Sigmoid colon (tissue), 7 donors: ENCODE data around the gene CSF3. TPM values are rescaled to one million over a fixed set of nuclear protein-coding genes. Genes with fewer than 3 reads are reported as not detected.

Experiments
- DNase-seq: peaks from one replicate; pipeline ENCODE4 v3.0.0-alpha.2; 2019
- H3K27ac ChIP-seq, 4 donors: fragments of 200-600 bp; sonication (generic); one replicate each; pipeline ENCODE4 v1.5.1; 2016 to 2019; ENCODE audit warnings: mild to moderate bottlenecking in 1 of 4
- H3K27me3 ChIP-seq, 3 donors: fragments of 200-600 bp; sonication (generic); one replicate each; pipeline ENCODE4 v1.5.1; 2019; ENCODE audit warnings: mild to moderate bottlenecking in 1 of 3
- H3K36me3 ChIP-seq, 4 donors: fragments of 200-600 bp; sonication (generic); one replicate each; pipeline ENCODE4 v1.5.1; 2016 to 2019
- H3K4me1 ChIP-seq, 4 donors: fragments of 200-600 bp; sonication (generic); one replicate each; pipeline ENCODE4 v1.5.1; 2017 to 2019
- H3K4me3 ChIP-seq, 4 donors: fragments of 200-600 bp; sonication (generic); one replicate each; pipeline ENCODE4 v1.5.1; 2017 to 2019; ENCODE audit warnings: mild to moderate bottlenecking in 2 of 4, moderate library complexity in 1 of 4
- H3K9me3 ChIP-seq, 4 donors: fragments of 200-600 bp in 3 of 4; sonication (generic) in 3 of 4; one replicate each; pipeline versions ENCODE4 v1.5.1 to v1.6.1; 2013 to 2019
- EP300 ChIP-seq, 4 donors: sonication (generic); formaldehyde crosslinking; IDR thresholded peaks; one replicate each; pipeline ENCODE4 v1.6.1; 2017; ENCODE audit warnings: antibody characterized with exemption in 4 of 4
- POLR2A ChIP-seq, 2 donors: fragments of 450-650 bp; IDR thresholded peaks; one replicate each; pipeline ENCODE4 v1.6.1; 2016; ENCODE audit warnings: antibody characterized with exemption in 2 of 2, mild to moderate bottlenecking in 2 of 2, moderate library complexity in 2 of 2
- POLR2AphosphoS5 ChIP-seq, 4 donors: sonication (generic); formaldehyde crosslinking; IDR thresholded peaks; one replicate each; pipeline ENCODE4 v1.6.1; 2017; ENCODE audit warnings: antibody characterized with exemption in 4 of 4
- WGBS, 2 donors: extraction: QIAGEN DNeasy Blood & Tissue Kit; methylation state at CpG; one replicate each; pipeline ENCODE4 v1.1.7; 2013; 5-methylcytosine and 5-hydroxymethylcytosine counted together
- intact Hi-C: fragments of 100-400 bp; cut with DNase I; formaldehyde crosslinking; loops from one replicate; pipeline ENCODE4 v1.15.1; 2023
- polyA plus RNA-seq, 3 donors: library from polyadenylated mRNA; stranded (reverse); fragments of 200-250 nt; gene quantifications; one replicate each; pipeline ENCODE4 v1.2.3, GENCODE V29; 2013
- total RNA-seq, 4 donors: library from RNA; depleted of rRNA; stranded (reverse); fragments of >200 nt; gene quantifications; one replicate each; pipeline ENCODE4 v1.1.0, GENCODE V29; 2016
- TF ChIP-seq, protein P1 (sequence below), 4 experiments: fragments of 450-650 bp in 3 of 4; fragments of 200-600 bp in 1 of 4; IDR thresholded peaks; one replicate each; pipeline ENCODE4 v1.5.1; 2016 to 2019; ENCODE audit warnings: antibody characterized with exemption in 4 of 4, mild to moderate bottlenecking in 3 of 4, moderate library complexity in 2 of 4
- donor health status: healthy with polysubstance abuse.
- donor health status: Bipolar disorder and iron deficiency.
- donor health status: healthy.

CSF3 gene
- total and polyA plus RNA-seq, 7 donors, result 1.2 to 23.3 (median 3.1) TPM; not detected in 4

DNA sequence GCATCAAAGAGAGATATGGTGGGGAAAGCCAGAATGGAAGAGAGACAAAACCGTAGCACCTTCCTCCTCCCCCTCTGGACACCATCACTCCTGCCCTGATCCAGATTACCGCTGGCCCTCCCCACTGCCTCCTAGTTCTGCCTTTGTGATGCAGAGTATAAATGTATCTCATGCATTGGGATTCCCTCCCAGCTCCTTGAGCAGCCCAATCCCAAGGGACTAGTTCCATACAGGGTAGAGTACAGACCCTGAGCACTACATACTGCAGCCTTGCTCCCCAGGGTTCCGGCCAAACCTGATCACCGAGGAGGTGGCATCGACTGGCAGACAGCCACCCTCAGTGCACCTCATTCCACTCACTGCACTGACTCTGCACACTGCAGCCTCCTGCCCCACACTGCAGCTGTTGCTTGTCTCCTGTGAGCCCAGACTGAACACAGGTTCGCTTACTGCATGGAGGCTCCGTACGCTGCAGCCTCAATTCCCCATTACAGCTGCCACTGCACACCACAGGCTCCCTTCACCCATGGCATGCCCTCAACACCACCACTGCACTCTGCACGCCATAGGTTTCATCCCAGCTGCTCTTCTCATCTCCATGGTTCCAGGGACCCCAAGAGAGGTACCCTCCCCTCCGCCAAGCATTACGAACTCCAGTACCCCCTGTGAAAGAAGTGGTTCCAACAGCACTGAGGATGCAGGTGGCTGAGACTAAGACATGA, 45.8 kb downstream of the CSF3 start:
- Histone ChIP-seq H3K4me1 (peaks cover 0 to 69% (median 49%) of the 10 kb centered on the region in 4 donors), H3K4me3 (no peak overlapping the region), H3K36me3 (no peaks in the 10 kb centered on the region), H3K9me3 (no peaks in the 10 kb centered on the region), H3K27me3 (no peaks in the 10 kb centered on the region), H3K27ac (peak overlapping the region in 3 of 4 donors; percentile 97 to 99 (median 99))
- intact Hi-C loops, result no loop called here
- no peak for DNase-seq
- TF ChIP-seq, protein P1, sequence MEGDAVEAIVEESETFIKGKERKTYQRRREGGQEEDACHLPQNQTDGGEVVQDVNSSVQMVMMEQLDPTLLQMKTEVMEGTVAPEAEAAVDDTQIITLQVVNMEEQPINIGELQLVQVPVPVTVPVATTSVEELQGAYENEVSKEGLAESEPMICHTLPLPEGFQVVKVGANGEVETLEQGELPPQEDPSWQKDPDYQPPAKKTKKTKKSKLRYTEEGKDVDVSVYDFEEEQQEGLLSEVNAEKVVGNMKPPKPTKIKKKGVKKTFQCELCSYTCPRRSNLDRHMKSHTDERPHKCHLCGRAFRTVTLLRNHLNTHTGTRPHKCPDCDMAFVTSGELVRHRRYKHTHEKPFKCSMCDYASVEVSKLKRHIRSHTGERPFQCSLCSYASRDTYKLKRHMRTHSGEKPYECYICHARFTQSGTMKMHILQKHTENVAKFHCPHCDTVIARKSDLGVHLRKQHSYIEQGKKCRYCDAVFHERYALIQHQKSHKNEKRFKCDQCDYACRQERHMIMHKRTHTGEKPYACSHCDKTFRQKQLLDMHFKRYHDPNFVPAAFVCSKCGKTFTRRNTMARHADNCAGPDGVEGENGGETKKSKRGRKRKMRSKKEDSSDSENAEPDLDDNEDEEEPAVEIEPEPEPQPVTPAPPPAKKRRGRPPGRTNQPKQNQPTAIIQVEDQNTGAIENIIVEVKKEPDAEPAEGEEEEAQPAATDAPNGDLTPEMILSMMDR (IDR thresholded peaks at IDR 0.05), result no peak
- TF ChIP-seq POLR2A (IDR thresholded peaks at IDR 0.05) (no peak), EP300 (IDR thresholded peaks at IDR 0.05) (no peak), POLR2AphosphoS5 (IDR thresholded peaks at IDR 0.05) (no peak)
- WGBS, 2 donors, result 78 to 86% methylated on average over 11 of the region's 11 CpGs

DNA sequence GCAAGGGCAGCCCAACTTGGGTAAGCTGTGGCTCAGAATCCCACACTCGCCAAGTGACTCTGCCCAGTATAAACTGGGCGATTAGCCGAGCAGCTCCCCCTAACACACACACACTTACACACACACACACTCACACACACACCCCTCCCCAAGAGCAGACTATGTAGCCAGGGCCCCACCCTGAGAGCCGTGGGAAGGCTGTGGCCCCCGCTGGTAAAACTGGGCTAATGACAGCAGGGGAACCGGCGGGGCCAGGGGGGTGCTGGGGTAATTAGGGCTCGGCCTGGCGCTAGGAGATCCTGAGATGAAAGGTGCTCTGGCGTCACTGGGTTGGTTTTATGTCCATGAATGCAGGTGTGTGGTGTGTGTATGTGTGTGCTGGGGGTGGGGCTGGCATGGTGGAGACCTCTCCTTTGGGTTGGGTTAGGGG, 46.4 kb downstream of the CSF3 start:
- TF ChIP-seq POLR2A (IDR thresholded peaks at IDR 0.05) (no peak), EP300 (IDR thresholded peaks at IDR 0.05) (no peak), POLR2AphosphoS5 (IDR thresholded peaks at IDR 0.05) (no peak)
- TF ChIP-seq, protein P1 (IDR thresholded peaks at IDR 0.05), result no peak
- intact Hi-C loops, result loop anchor here (2.0 kb wide), 2 partner anchors 25 to 49 kb away; no protein-coding TSS in a partner anchor
- H3K9me3 ChIP-seq, result no peaks in the 10 kb centered on the region

DNA sequence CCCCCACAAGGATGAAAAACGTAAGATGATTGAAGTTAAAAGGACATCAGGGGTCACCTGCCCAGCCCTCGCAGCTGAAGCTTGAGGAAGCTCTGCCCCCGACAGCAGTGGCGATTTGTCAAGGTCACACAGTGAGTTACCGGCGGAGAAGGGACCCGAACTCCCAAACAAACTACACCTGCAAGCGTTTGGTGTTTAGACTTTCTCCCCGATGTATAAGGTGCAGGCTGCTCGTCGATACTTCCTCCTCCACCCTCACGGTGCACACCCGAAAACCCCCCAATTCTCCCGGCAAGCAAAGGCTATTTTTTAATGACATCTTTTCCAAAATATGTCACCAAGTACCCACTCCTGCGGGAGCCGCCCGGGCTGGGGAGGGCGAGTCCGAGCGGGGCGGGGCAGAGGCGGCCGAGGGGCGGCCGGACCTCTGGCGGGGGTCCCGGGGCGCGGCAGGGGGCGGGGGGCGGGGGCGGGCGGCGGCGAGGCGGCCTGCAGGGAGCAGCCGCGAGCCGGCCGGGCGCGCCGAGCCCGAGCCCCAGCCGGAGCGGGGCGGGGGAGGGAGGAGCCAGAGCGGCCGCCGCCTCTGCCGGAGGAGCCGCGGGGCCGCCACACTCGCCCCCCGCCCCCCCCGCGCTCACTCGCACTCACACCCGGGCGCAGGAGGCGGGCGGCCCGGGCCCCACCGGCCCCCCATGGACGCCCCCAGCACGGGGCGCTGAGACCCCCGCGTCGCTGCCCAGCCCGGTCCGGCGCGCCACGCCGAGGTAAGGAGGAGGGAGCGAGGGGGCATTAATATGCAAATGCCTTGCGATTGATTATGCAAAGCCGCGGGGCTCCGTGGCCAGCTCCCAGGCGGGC, 47.3 kb downstream of the CSF3 start, which contains the start of gene THRA:
Gene THRA, plus strand, starts transcription at position 637 of the 858 bp plus-strand sequence. CDS start 11,524 bp downstream, outside the sequence.
- H3K4me3 ChIP-seq, result peak within 1 kb of the TSS; percentile 87 to 98 (median 95)
- H3K36me3 ChIP-seq, result no peaks in the 10 kb centered on the region
- H3K9me3 ChIP-seq, result no peaks in the 10 kb centered on the region
- WGBS, 2 donors, result 1% methylated on average over 83 of the region's 83 CpGs
- peak within 1 kb of the TSS; percentile 96 to 99 (median 98) for H3K27ac ChIP-seq
- intact Hi-C loops, result loop anchor here (1.0 to 2.0 kb wide), 3 partner anchors 13 to 48 kb away; no protein-coding TSS in a partner anchor
- no peak for TF ChIP-seq EP300 (IDR thresholded peaks at IDR 0.05)
- TF ChIP-seq, protein P1 (IDR thresholded peaks at IDR 0.05), result peak in 1 of 4 experiments; percentile 22
- no peak for TF ChIP-seq POLR2A (IDR thresholded peaks at IDR 0.05)
- peak in 3 of 4 donors; percentile 6 to 51 (median 47) for TF ChIP-seq POLR2AphosphoS5 (IDR thresholded peaks at IDR 0.05)
- peak; percentile 88 for DNase-seq
- H3K4me1 ChIP-seq, result peaks cover 0 to 84% (median 64%) of the 10 kb centered on the region in 4 donors
- H3K27me3 ChIP-seq, result no peaks in the 10 kb centered on the region

More for the DNA sequence above, 46.4 kb downstream of the CSF3 start:
- Histone ChIP-seq H3K4me3 (no peak overlapping the region), H3K36me3 (no peaks in the 10 kb centered on the region), H3K4me1 (peaks cover 0 to 75% (median 55%) of the 10 kb centered on the region in 4 donors), H3K27me3 (no peaks in the 10 kb centered on the region), H3K27ac (peak overlapping the region; percentile 96 to 99 (median 98))
- DNase-seq, result no peak
- WGBS, 2 donors, result 16 to 58% methylated on average over 10 of the region's 10 CpGs

DNA sequence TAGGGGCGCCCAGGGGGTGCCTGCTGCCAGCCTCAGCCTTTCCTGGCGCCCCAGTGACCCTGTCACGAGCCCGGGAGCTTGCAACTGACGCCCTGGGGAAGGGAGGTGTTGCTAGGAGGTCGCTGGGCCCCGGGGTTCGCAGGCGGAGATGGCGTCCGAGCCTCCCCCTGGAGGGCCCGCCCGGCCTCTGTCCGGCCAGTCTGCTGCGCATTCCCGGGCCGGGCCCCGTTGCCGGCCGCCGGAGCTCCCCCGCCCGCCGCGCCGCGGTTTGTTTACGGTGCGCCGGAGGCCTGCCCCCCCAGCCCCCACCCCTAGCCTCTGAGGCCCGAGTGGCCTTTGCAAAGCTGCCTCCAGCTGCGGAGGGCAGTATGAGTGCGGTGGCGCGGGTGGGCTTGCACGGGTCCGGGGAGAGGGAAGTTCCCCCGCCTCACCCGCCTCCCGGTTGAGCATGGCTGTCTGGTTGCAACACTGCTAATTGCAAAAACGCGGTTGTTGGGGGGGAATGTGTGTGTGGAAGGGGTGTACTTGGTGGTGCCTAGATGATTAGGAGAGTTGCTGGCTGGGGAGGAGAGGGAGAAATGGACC, 48.0 kb downstream of the CSF3 start:
- Histone ChIP-seq H3K27ac (peak overlapping the region; percentile 96 to 99 (median 98)), H3K27me3 (no peaks in the 10 kb centered on the region), H3K9me3 (no peaks in the 10 kb centered on the region), H3K36me3 (no peaks in the 10 kb centered on the region), H3K4me3 (peak overlapping the region; percentile 87 to 98 (median 95)), H3K4me1 (peaks cover 0 to 85% (median 65%) of the 10 kb centered on the region in 4 donors)
- DNase-seq, result peak; percentile 84
- intact Hi-C loops, result loop anchor here (1.0 to 2.0 kb wide), 3 partner anchors 12 to 48 kb away; no protein-coding TSS in a partner anchor
- WGBS, 2 donors, result 1% methylated on average over 42 of the region's 42 CpGs
- TF ChIP-seq POLR2AphosphoS5 (IDR thresholded peaks at IDR 0.05) (peak in 1 of 4 donors; percentile 57), EP300 (IDR thresholded peaks at IDR 0.05) (no peak), POLR2A (IDR thresholded peaks at IDR 0.05) (peak in 1 of 2 donors; percentile 14)
